ENCODE results near the gene ADCY7.

ADCY7 gene

DNA sequence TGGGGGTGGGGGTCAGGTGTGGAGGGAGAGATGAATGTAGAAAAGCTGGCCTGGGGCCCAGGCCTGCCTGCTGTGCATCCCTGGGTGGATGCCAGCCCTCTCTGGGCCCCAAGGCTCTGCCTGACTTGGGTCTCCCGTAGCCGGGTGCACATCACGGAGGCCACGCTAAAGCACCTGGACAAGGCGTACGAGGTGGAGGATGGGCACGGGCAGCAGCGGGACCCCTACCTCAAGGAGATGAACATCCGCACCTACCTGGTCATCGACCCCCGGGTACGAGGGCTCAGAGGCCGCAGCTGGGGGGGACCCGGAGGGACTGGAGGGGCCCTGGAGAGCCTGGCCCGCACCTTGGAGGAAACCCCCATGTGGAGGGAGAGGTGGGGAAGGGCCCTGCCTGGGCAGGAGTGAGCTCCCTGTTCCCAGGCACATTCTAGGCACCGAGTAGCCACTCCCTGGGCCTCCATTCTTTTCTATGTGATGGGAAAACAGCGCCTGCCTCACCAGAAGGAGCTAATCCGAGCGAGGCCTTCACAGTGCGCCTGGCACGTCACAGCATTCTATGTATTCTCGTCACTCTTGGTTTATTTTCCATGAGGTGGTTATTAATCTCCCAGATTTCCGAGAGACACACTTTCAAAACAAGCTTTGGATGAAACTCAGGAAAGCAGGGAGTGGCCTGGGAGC, 34.7 kb downstream of the ADCY7 start:
- no peak for DNase-seq

DNA sequence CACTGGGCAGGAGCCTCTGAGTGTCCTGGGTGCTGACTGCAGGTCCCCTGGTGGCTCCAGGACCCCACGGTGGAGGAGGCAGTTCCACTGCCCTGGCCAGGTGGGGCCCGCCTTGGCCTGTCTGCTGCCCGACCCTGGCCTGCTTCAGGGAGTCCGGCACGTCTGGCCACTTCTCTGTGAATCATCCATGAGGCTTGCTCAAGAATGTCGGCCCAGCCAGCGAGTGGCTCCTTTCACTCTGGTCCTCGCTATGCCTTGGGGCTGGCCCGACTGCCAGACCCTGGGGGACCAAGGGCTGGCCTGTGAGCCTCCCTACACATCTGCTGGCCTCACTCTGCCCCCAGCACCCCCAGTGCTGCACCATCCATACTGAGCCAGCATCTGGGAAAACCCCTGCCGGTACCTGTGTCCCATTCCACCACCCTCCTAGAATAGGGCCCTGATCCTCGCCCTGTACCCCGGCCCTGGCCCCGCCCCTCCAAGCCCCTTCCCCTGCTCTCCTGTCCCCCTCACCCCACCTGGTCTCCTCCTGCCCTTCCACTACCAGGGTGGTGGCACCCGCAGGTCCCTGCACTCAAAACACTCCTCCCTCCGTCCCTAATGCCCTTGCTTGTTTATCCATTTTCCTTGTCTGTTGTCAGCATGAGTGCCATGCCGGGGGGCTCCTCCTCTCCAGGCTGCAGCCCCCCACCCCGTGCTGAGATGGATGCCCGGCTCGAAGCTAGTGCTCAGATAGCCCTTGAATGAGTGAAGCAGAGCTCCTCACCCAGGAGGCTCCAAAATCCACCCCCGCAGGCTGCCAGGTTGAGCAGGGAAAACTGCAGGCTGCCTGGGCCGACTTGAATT, 35.5 kb downstream of the ADCY7 start:
- DNase-seq: no peak

- no peak for DNase-seq
These were observed 36.2 kb downstream of the ADCY7 start for GRCh38 chr16:50302472-50303005.

GRCh38 chr16:50303041-50303604, 36.8 kb downstream of the ADCY7 start:
- no peak for DNase-seq

- no peak for DNase-seq
These were observed 37.5 kb downstream of the ADCY7 start for GRCh38 chr16:50303605-50304466.

- DNase-seq: no peak
These were observed 38.4 kb downstream of the ADCY7 start for GRCh38 chr16:50304467-50305440.

DNA sequence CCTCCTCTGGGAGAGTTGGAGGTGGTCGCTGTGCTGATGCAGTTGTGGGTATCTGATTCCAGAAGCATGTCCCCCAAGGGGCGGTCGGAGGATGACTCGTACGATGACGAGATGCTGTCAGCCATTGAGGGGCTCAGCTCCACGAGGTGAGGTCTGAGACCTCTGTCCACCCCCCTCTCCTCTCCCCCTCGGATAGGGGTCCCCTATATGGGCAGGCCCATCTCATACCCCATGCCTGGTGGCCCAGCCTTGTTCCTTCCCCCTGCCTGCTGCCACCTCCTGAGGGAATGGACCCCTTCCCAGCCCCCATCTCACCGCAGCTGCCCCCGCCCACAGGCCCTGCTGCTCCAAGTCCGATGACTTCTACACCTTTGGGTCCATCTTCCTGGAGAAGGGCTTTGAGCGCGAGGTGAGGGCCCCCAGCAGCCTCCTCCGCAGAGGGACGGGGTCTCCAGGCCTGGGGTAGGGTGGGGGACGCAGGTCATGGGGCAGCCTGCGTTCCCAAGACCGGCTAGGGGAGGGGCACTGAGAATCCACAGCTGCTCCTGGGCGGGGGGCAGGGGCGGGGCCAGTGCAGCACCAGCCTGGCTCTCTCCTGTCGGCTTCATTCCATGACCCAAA, 39.2 kb downstream of the ADCY7 start:
- DNase-seq: no peak

GRCh38 chr16:50306287-50306686, 39.9 kb downstream of the ADCY7 start:
- no peak for DNase-seq

GRCh38 chr16:50308237-50308965, 42.0 kb downstream of the ADCY7 start:
- no peak for DNase-seq

- no peak for DNase-seq
These were observed 42.8 kb downstream of the ADCY7 start for GRCh38 chr16:50309156-50309526.

DNA sequence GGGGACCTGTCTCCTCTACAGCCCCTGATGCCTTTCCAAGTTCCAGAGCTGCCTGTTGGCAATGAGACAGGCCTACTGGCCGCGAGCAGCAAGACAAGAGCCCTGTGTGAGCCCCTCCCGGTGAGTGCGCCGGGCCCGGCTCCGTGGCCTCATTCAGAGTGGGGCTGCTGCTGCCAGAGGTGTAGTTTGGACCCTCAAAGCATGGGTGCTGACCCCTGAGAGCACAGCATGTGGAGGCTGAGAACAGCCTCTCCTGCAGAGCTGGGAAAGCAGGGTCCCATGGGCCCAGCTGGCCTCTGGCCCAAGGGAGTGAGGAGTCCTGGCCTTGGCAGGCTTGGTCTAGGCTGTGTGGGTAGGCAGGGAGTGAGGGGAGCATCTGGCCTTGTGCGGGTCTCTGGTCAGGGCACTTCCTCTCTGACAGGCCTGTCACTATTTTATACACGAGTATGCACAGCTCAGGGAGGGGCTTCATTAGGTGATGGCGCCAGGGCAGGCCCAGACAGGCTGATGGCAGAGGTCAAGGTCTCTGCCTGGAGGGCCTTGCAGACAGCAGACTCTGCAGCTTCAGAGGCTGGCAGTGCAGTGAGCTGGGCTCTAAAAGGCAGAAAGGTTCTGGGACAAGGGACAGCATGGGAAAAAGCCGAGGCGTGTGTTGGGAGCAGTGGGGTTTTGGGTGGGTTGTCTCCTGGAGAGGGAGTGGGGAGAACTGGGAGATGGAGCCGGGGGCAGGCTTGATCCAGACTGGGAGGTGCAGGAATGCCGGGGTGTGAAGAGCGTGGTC, 43.4 kb downstream of the ADCY7 start:
- no peak for DNase-seq

- no peak for DNase-seq
These were observed 44.2 kb downstream of the ADCY7 start for GRCh38 chr16:50310308-50311133.

- no peak for DNase-seq
These were observed 44.8 kb downstream of the ADCY7 start for GRCh38 chr16:50311134-50311528.

DNA sequence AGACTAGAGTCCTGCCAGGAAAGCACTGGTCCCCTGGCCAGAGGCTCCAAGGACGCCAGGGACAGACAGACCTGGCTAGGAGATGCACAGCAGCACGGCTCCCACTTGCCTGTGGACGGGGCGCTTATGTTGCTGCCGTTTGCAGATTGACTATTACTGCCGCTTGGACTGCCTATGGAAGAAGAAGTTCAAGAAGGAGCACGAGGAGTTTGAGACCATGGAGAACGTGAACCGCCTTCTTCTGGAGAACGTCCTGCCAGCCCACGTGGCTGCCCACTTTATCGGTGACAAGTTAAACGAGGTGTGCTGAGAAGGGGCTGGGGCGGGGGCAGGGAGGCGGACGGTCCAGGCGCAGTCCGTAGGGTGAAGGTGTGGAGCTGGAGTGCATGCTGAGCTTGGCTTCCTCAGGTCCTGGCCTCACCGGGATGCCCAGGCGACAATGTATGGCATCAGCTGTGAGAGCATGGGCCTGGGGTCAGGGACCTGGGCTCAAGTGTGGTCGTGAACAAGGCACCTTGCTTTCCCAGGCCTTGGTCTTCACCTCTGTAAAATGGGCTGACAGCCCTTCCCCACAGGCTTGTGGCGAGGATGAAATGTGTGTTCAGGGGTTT, 45.6 kb downstream of the ADCY7 start:
- no peak for DNase-seq

GRCh38 chr16:50313596-50314478, 47.5 kb downstream of the ADCY7 start:
- peak; percentile 60 for DNase-seq

DNA sequence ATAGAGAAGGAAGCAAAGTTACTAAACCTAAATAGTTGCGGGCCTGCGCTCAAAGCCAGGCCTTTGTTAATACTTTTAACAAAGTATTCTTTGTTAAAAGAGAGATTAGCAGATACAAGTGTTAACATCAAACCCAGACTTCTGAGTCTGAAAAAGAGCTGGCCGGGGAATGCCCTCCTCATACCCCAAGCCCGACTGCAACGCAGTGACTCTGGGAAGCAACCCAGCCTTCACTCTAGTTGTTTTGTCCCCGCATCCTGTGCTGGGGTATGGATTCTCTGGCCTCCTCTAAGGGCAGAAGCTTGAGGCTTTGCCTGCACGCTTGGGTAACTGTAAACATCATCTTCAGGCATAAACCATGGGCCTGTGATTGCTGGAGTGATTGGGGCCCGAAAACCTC, 48.3 kb downstream of the ADCY7 start:
- DNase-seq: no peak

DNA sequence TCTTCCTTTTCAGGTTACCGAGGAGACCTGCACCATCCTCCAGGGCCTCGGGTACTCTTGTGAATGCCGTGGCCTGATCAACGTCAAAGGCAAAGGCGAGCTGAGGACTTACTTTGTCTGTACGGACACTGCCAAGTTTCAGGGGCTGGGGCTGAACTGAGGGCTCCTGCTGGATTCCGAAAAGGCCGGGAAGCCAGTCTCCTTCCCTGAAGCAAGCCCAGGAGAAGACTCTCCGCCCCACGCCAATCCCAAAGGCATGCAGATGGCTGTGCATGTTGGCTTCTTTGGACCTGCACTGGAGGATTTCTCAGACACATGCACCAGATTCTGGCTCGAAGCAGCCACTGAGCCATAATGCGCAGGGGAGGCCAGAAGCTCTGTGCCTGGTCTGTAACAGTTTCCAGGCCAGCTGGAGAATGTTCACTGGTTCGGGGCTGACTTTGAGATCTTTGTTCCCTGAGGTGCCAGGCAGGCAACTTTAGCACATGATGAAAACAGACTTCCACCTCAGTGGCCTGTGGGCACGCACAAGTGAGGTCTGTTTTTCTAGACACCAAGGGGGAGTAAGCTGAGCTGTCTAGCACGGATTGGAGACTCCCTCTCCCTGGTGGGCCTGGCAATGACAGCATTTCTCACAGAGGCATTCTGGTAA, 49.1 kb downstream of the ADCY7 start:
- no peak for DNase-seq
